Parathyroid adenoma (tissue), 2 donors: Measurements from ENCODE around the gene HOXB3.

Source experiments
- H2AFZ ChIP-seq: fragments of 300-600 bp; sonication (generic); one replicate; pipeline ENCODE4 v1.7.0; 2017; ENCODE audit warnings: antibody characterized with exemption, mild to moderate bottlenecking
- H3K27ac ChIP-seq: fragments of 300-600 bp; sonication (generic); one replicate; pipeline ENCODE4 v1.7.0; 2017
- H3K27me3 ChIP-seq: fragments of 300-600 bp; sonication (generic); one replicate; pipeline ENCODE4 v1.7.0; 2017; ENCODE audit warnings: low read length; ENCODE audit not compliant: control insufficient read depth, insufficient read depth
- H3K36me3 ChIP-seq: fragments of 300-600 bp; sonication (generic); one replicate; pipeline ENCODE4 v1.7.0; 2017; ENCODE audit warnings: low read length; ENCODE audit not compliant: control insufficient read depth, insufficient read depth
- H3K4me1 ChIP-seq: fragments of 300-600 bp; sonication (generic); one replicate; pipeline ENCODE4 v1.7.0; 2017; ENCODE audit warnings: control low read depth
- H3K4me2 ChIP-seq: fragments of 300-600 bp; sonication (generic); one replicate; pipeline ENCODE4 v1.7.0; 2017; ENCODE audit warnings: low read length
- H3K4me3 ChIP-seq: fragments of 300-600 bp; sonication (generic); one replicate; pipeline ENCODE4 v1.7.0; 2017; ENCODE audit warnings: low read depth, low read length
- H3K79me2 ChIP-seq: fragments of 300-600 bp; sonication (generic); one replicate; pipeline ENCODE4 v1.7.0; 2017; ENCODE audit warnings: control low read depth
- H3K9ac ChIP-seq: fragments of 300-600 bp; sonication (generic); one replicate; pipeline ENCODE4 v1.7.0; 2017; ENCODE audit warnings: mild to moderate bottlenecking
- H3K9me3 ChIP-seq: fragments of 300-600 bp; sonication (generic); one replicate; pipeline ENCODE4 v1.7.0; 2017; ENCODE audit warnings: low read length; ENCODE audit not compliant: control insufficient read depth
- TF ChIP-seq, protein P1 (sequence below): fragments of 300-600 bp; sonication (generic); IDR thresholded peaks from one replicate; pipeline ENCODE4 v1.7.0; 2017; ENCODE audit warnings: antibody characterized with exemption, mild to moderate bottlenecking
- donor health status: primary hyperparathyroidism.

The HOXB3 gene

DNA sequence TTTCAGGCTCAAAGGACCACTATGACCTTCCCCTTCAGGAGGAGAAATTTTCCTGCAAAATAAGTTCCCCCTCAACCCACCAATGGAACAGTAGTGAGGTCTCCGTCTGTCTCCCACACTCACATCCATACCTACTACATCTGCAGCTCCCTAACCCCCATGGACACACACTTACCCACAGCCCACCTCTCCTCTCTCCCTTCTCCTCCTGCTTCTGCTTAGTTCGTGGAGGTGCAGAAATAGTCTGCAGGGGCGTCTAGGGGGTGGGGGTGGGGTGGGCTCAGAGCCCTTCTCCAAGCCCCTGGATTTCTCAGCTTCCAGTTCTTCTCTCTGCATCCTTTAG lies 20.8 kb downstream of the HOXB3 start:
- H3K9ac ChIP-seq: no peak overlapping the region
- no peaks in the 10 kb centered on the region for H3K79me2 ChIP-seq
- no peaks in the 10 kb centered on the region for H3K9me3 ChIP-seq
- no peak overlapping the region for H2AFZ ChIP-seq
- no peak overlapping the region for H3K4me3 ChIP-seq
- H3K36me3 ChIP-seq: no peaks in the 10 kb centered on the region
- H3K27ac ChIP-seq: no peak overlapping the region
- no peaks in the 10 kb centered on the region for H3K4me1 ChIP-seq
- no peaks in the 10 kb centered on the region for H3K27me3 ChIP-seq
- TF ChIP-seq, protein P1, sequence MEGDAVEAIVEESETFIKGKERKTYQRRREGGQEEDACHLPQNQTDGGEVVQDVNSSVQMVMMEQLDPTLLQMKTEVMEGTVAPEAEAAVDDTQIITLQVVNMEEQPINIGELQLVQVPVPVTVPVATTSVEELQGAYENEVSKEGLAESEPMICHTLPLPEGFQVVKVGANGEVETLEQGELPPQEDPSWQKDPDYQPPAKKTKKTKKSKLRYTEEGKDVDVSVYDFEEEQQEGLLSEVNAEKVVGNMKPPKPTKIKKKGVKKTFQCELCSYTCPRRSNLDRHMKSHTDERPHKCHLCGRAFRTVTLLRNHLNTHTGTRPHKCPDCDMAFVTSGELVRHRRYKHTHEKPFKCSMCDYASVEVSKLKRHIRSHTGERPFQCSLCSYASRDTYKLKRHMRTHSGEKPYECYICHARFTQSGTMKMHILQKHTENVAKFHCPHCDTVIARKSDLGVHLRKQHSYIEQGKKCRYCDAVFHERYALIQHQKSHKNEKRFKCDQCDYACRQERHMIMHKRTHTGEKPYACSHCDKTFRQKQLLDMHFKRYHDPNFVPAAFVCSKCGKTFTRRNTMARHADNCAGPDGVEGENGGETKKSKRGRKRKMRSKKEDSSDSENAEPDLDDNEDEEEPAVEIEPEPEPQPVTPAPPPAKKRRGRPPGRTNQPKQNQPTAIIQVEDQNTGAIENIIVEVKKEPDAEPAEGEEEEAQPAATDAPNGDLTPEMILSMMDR: no peak
- H3K4me2 ChIP-seq: no peak overlapping the region

DNA sequence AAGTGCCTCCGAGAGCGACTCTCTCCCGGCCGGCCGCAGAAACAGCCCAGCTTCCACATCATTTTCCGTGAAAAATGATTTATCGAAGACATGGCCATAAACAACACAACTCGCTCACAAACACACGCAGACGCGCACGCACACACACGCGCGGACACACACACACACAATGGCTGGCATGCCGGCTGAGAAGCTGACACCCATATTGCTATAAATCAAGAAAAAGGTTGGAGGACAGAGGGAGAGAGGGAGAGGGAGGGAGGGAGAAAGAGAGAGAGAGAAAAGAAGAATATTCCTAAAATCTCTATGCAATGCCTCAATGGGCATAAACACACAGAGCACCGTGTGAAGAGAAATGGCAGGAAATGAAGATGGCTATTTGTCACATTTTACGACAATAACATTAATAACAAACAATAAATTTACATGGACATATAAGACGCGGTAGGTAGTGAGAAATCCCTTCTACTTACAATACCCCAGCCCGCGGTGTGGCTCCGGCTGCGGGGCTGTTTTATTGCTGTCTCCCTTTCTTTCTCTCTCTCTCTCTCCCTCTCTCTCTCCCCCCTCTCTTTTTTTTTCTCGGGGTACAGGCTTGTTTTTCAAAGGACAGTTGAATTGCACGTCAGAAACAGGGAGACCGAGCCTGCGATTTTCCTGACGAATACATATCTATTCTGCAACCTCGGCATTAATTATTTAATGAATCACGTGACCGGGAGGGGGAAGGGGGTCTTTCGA lies 21.4 kb downstream of the HOXB3 start:
- Histone ChIP-seq H3K36me3 (no peaks in the 10 kb centered on the region), H3K79me2 (no peaks in the 10 kb centered on the region), H3K9ac (no peak overlapping the region), H3K27me3 (no peaks in the 10 kb centered on the region), H3K4me1 (no peaks in the 10 kb centered on the region), H2AFZ (no peak overlapping the region), H3K27ac (no peak overlapping the region), H3K9me3 (no peaks in the 10 kb centered on the region), H3K4me3 (no peak overlapping the region), H3K4me2 (no peak overlapping the region)
- TF ChIP-seq, protein P1: no peak

DNA sequence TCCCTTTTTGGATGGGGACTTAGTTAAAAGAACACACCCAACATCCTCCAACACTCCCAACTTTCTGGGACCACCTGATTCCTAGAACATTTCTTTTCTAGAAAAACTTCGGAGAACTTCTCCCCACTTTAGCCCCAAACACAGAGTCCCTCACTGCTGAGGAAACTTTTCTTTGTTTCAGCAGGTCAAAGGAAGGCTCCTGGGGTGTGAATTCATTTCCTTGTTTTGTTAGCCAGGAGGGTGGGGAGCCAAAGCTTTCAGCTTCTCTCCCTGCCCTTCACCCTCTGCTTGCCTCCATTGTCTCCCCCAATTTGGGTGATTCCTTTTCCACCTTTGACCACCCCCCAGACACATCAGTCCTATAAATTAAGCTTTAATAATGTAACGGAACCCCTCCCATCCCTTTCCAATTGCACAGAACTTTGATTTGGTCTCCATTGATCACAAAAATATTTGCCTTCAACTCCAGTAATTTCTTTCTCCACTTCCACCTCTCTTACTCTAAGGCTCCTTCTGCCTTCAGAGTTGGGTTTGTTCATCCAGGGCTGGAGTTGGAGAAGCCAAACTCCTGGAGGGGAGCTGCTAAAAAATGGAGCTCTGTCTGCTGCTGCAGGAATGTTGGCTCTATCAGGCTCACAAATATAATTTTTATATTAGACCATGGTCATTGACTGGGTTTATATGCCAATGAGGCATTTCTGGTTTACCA lies 22.2 kb downstream of the HOXB3 start:
- no peaks in the 10 kb centered on the region for H3K4me1 ChIP-seq
- no peaks in the 10 kb centered on the region for H3K36me3 ChIP-seq
- no peak overlapping the region for H3K27ac ChIP-seq
- no peaks in the 10 kb centered on the region for H3K27me3 ChIP-seq
- no peak overlapping the region for H3K9ac ChIP-seq
- H3K4me2 ChIP-seq: no peak overlapping the region
- TF ChIP-seq, protein P1: no peak
- H3K4me3 ChIP-seq: peak overlapping the region; percentile 3
- H2AFZ ChIP-seq: no peak overlapping the region
- H3K9me3 ChIP-seq: no peaks in the 10 kb centered on the region
- no peaks in the 10 kb centered on the region for H3K79me2 ChIP-seq

DNA sequence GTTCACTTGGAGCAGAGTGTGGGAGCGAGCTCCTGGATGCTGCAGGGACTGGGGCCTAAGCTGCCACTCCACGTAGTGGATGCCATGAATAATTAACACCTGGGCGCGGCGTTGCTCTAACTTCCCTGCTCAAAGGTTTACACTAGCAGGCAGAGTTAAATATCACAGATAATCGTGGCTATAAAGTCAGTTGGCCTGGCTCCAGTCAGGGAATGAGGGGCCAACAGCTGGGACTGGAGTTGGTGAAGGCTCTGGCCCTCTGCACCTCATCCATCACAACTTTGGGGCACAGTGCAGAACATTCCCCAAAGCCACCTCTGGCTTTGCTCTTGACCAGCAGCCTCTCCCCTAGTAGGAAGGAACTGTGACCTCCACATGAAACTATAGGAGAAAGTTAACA lies 22.8 kb downstream of the HOXB3 start:
- no peak overlapping the region for H3K4me2 ChIP-seq
- H3K9me3 ChIP-seq: no peaks in the 10 kb centered on the region
- no peak overlapping the region for H3K27ac ChIP-seq
- H3K79me2 ChIP-seq: no peaks in the 10 kb centered on the region
- H3K4me1 ChIP-seq: no peaks in the 10 kb centered on the region
- no peak overlapping the region for H2AFZ ChIP-seq
- H3K4me3 ChIP-seq: no peak overlapping the region
- H3K27me3 ChIP-seq: no peaks in the 10 kb centered on the region
- TF ChIP-seq, protein P1: no peak
- no peaks in the 10 kb centered on the region for H3K36me3 ChIP-seq
- H3K9ac ChIP-seq: no peak overlapping the region
